ENCODE data around the gene ZNF555. TPM values are rescaled to one million over a fixed set of nuclear protein-coding genes. Genes with fewer than 3 reads are reported as not detected.

ZNF555 gene
- total and polyA plus RNA-seq, 2 of the 13 experiments (the other 11 are each of a cell fraction or from before 2014, with no cell fraction given) = 5.0 to 8.0 TPM

DNA sequence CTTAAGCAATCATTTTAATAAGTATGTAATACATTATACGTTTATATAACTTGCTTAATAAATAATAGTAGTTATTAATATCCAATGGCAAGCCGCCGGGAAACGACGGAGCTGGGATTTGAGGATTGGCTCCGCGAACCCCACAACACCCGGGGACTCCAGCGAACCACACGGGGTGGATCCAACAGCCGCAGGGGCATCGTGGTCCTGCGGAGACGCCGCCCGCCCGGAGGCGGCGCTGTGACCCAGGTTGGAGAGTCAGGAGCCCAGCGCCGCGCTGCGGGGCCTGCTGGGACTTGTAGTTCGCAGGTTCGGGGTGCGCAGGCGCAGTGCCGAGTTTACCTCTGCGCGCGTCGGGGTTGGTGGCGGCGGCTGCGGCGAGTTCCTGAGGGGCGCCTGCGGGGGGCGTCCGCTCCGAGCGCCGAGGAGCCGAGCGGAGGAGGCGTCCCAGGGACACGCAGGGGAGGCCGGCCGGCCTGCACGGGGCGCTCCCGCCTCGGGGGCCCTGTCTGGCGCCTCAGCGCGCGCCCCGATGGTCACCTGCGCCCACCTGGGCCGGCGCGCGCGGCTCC lies 21.6 kb upstream of the ZNF555 start, which contains the start of gene ZNF554 (continued):
- TF ChIP-seq, protein P1, sequence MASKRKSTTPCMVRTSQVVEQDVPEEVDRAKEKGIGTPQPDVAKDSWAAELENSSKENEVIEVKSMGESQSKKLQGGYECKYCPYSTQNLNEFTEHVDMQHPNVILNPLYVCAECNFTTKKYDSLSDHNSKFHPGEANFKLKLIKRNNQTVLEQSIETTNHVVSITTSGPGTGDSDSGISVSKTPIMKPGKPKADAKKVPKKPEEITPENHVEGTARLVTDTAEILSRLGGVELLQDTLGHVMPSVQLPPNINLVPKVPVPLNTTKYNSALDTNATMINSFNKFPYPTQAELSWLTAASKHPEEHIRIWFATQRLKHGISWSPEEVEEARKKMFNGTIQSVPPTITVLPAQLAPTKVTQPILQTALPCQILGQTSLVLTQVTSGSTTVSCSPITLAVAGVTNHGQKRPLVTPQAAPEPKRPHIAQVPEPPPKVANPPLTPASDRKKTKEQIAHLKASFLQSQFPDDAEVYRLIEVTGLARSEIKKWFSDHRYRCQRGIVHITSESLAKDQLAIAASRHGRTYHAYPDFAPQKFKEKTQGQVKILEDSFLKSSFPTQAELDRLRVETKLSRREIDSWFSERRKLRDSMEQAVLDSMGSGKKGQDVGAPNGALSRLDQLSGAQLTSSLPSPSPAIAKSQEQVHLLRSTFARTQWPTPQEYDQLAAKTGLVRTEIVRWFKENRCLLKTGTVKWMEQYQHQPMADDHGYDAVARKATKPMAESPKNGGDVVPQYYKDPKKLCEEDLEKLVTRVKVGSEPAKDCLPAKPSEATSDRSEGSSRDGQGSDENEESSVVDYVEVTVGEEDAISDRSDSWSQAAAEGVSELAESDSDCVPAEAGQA (IDR thresholded peaks at IDR 0.05; ENCODE audit: low read depth) = no peak
- TF ChIP-seq, protein P1 (CRISPR knock-in tag; IDR thresholded peaks at IDR 0.05; ENCODE audit: borderline replicate concordance) = no peak; the same call in 1 of the 2 replicates
- TF ChIP-seq DNMT1 (CRISPR knock-in tag; IDR thresholded peaks at IDR 0.05) (no peak), SOX5 (CRISPR knock-in tag; IDR thresholded peaks at IDR 0.05; ENCODE audit: borderline replicate concordance) (peak; percentile 59), SMAD1 (CRISPR knock-in tag; IDR thresholded peaks at IDR 0.05; ENCODE audit: borderline replicate concordance, low read depth) (no peak; the same call in 1 of the 2 replicates), ZNF260 (CRISPR knock-in tag; IDR thresholded peaks at IDR 0.05; ENCODE audit: borderline replicate concordance, low read depth) (no peak), MAFG (CRISPR knock-in tag; IDR thresholded peaks at IDR 0.05) (no peak), CBX2 (IDR thresholded peaks at IDR 0.05; ENCODE audit: low read depth, low read length) (no peak), CBX2 (CRISPR knock-in tag; IDR thresholded peaks at IDR 0.05; ENCODE audit: low read depth) (no peak), PRMT3 (CRISPR knock-in tag; IDR thresholded peaks at IDR 0.05; ENCODE audit: borderline replicate concordance, low read depth) (no peak), SAP130 (CRISPR knock-in tag; IDR thresholded peaks at IDR 0.05; ENCODE audit: low read depth) (peak; percentile 81), CTCF (CRISPR knock-in tag; IDR thresholded peaks at IDR 0.05) (peak; percentile 97), ZNF598 (CRISPR knock-in tag; IDR thresholded peaks at IDR 0.05; ENCODE audit: borderline replicate concordance) (no peak)
- TF ChIP-seq, protein P2, sequence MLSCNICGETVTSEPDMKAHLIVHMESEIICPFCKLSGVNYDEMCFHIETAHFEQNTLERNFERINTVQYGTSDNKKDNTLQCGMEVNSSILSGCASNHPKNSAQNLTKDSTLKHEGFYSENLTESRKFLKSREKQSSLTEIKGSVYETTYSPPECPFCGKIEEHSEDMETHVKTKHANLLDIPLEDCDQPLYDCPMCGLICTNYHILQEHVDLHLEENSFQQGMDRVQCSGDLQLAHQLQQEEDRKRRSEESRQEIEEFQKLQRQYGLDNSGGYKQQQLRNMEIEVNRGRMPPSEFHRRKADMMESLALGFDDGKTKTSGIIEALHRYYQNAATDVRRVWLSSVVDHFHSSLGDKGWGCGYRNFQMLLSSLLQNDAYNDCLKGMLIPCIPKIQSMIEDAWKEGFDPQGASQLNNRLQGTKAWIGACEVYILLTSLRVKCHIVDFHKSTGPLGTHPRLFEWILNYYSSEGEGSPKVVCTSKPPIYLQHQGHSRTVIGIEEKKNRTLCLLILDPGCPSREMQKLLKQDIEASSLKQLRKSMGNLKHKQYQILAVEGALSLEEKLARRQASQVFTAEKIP (CRISPR knock-in tag; IDR thresholded peaks at IDR 0.05; ENCODE audit: borderline replicate concordance) = no peak
- TF ChIP-seq, protein P3, sequence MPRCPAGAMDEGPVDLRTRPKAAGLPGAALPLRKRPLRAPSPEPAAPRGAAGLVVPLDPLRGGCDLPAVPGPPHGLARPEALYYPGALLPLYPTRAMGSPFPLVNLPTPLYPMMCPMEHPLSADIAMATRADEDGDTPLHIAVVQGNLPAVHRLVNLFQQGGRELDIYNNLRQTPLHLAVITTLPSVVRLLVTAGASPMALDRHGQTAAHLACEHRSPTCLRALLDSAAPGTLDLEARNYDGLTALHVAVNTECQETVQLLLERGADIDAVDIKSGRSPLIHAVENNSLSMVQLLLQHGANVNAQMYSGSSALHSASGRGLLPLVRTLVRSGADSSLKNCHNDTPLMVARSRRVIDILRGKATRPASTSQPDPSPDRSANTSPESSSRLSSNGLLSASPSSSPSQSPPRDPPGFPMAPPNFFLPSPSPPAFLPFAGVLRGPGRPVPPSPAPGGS (CRISPR knock-in tag; IDR thresholded peaks at IDR 0.05) = no peak
- TF ChIP-seq, protein P4, sequence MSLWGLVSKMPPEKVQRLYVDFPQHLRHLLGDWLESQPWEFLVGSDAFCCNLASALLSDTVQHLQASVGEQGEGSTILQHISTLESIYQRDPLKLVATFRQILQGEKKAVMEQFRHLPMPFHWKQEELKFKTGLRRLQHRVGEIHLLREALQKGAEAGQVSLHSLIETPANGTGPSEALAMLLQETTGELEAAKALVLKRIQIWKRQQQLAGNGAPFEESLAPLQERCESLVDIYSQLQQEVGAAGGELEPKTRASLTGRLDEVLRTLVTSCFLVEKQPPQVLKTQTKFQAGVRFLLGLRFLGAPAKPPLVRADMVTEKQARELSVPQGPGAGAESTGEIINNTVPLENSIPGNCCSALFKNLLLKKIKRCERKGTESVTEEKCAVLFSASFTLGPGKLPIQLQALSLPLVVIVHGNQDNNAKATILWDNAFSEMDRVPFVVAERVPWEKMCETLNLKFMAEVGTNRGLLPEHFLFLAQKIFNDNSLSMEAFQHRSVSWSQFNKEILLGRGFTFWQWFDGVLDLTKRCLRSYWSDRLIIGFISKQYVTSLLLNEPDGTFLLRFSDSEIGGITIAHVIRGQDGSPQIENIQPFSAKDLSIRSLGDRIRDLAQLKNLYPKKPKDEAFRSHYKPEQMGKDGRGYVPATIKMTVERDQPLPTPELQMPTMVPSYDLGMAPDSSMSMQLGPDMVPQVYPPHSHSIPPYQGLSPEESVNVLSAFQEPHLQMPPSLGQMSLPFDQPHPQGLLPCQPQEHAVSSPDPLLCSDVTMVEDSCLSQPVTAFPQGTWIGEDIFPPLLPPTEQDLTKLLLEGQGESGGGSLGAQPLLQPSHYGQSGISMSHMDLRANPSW (CRISPR knock-in tag; IDR thresholded peaks at IDR 0.05; ENCODE audit: borderline replicate concordance) = no peak
